ENCODE data around the gene RAB5A. TPM values are rescaled to one million over a fixed set of nuclear protein-coding genes. Genes with fewer than 3 reads are reported as not detected.
"Not testable (repeated sequence)": the region's sequence is repeated elsewhere in the genome, so short reads cannot be mapped to it uniquely, and the experiment has no call there.

The RAB5A gene
- total RNA-seq, 1 donor = 64.2 TPM

- no peak for DNase-seq (ENCODE audit: low read depth)
- no peak for TF ChIP-seq CTCF (IDR thresholded peaks at IDR 0.05; ENCODE audit: insufficient read depth, low read length)
- no peak overlapping the region for H3K4me3 ChIP-seq (ENCODE audit: low read depth, low read length)
Measured at GRCh38 chr3:20022954-20023622, 76.2 kb downstream of the RAB5A start.

- no peak overlapping the region for H3K4me3 ChIP-seq (ENCODE audit: low read depth, low read length)
- TF ChIP-seq CTCF (IDR thresholded peaks at IDR 0.05; ENCODE audit: insufficient read depth, low read length) = no peak
- DNase-seq (ENCODE audit: low read depth) = no peak
Measured at GRCh38 chr3:20023623-20024405, 76.9 kb downstream of the RAB5A start.

- no peak overlapping the region for H3K4me3 ChIP-seq (ENCODE audit: low read depth, low read length)
- DNase-seq (ENCODE audit: low read depth) = no peak
- TF ChIP-seq CTCF (IDR thresholded peaks at IDR 0.05; ENCODE audit: insufficient read depth, low read length) = no peak
Measured at GRCh38 chr3:20027136-20027535, 80.2 kb downstream of the RAB5A start.

GRCh38 chr3:20028905-20029331 is 82.0 kb downstream of the RAB5A start:
- TF ChIP-seq CTCF (IDR thresholded peaks at IDR 0.05; ENCODE audit: insufficient read depth, low read length) = no peak
- no peak for DNase-seq (ENCODE audit: low read depth)
- no peak overlapping the region for H3K4me3 ChIP-seq (ENCODE audit: low read depth, low read length)

GRCh38 chr3:20031939-20032338 is 85.0 kb downstream of the RAB5A start:
- not testable (repeated sequence) for H3K4me3 ChIP-seq (ENCODE audit: low read depth, low read length); DNase-seq (ENCODE audit: low read depth)

Small RNA genes within 50 kb of the gene (small RNA-seq; reads per million reads assigned to genes)
- not detected for gene RNU4-85P
- gene RPL39P18 = not detected

Other genes with a start within 250 kb of the RAB5A start
- 0.27 and 1.1 TPM in 2 replicates for gene EFHB, start 12.9 kb upstream of the RAB5A start, total RNA-seq (ENCODE audit: low replicate concordance)
- not detected in 2 replicates for gene PP2D1, start 65.2 kb downstream of the RAB5A start, total RNA-seq (ENCODE audit: low replicate concordance)
- 9.6 and 14.3 TPM in 2 replicates for gene KAT2B, start 93.3 kb downstream of the RAB5A start, total RNA-seq (ENCODE audit: low replicate concordance)
- gene SGO1, start 239.1 kb downstream of the RAB5A start, total RNA-seq (ENCODE audit: low replicate concordance) = 0.90 and 14.5 TPM in 2 replicates